Glutamatergic neuron (in vitro differentiated cells): ENCODE measurements around the gene CSTPP1. TPM values are rescaled to one million over a fixed set of nuclear protein-coding genes. Genes with fewer than 3 reads are reported as not detected.

ENCODE experiments used
- DNase-seq: peaks from one replicate; pipeline ENCODE4 v3.0.0; 2022
- H3K27ac Mint-ChIP-seq: one replicate; pipeline ENCODE4 v1.8.0; 2020; ENCODE audit warnings: mild to moderate bottlenecking, mixed read lengths, inconsistent platforms; ENCODE audit not compliant: unreplicated experiment
- H3K27me3 Mint-ChIP-seq: one replicate; pipeline ENCODE4 v1.8.0; 2020; ENCODE audit warnings: mild to moderate bottlenecking, moderate library complexity, mixed read lengths, inconsistent platforms; ENCODE audit not compliant: unreplicated experiment
- H3K36me3 Mint-ChIP-seq: one replicate; pipeline ENCODE4 v1.8.0; 2020; ENCODE audit warnings: mild to moderate bottlenecking, mixed read lengths, inconsistent platforms; ENCODE audit not compliant: unreplicated experiment
- H3K4me1 Mint-ChIP-seq: one replicate; pipeline ENCODE4 v1.8.0; 2020; ENCODE audit warnings: mild to moderate bottlenecking, low read depth, mixed read lengths, inconsistent platforms; ENCODE audit not compliant: unreplicated experiment
- H3K4me3 Mint-ChIP-seq: one replicate; pipeline ENCODE4 v1.8.0; 2020; ENCODE audit warnings: mild to moderate bottlenecking, mixed read lengths, inconsistent platforms; ENCODE audit not compliant: unreplicated experiment
- H3K9me3 Mint-ChIP-seq: one replicate; pipeline ENCODE4 v1.8.0; 2020; ENCODE audit warnings: mild to moderate bottlenecking, moderate library complexity, mixed read lengths, inconsistent platforms; ENCODE audit not compliant: unreplicated experiment
- total RNA-seq: library from RNA; stranded (reverse); fragmentation: NEBNext Ultra II Directional; extraction: Animal tissue kit (Norgen Biotek cat#: 25700); gene quantifications from one replicate; pipeline ENCODE4 v1.2.1, GENCODE V29; 2021; ENCODE audit not compliant: unreplicated experiment
- TF ChIP-seq, protein P1 (sequence below): fragments of 200-600 bp; sonication (generic); IDR thresholded peaks from one replicate; pipeline ENCODE4 v1.5.0; 2021; ENCODE audit not compliant: partially characterized antibody, unreplicated experiment

CSTPP1 gene
- total RNA-seq, 1 donor from 2014 or later, result 35.5 TPM

DNA sequence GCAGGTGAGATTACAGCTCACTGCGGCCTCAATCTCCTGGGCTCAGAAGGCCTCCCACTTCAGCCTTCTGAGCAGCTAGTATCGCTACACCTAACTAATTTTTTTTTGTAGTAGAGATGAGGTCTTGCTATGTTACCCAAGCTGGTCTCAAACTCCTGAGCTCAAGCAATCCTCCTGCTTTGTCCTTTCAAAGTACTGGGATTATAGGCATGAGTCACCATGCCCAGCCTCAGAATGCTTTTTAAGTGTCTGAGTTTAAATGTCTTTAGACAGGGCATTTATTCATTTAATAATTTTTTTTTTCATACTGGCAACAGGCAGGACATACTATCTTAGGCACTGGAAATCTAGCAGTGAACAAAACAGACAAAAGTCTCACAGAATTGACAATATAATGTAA, 45.9 kb upstream of the CSTPP1 start:
- no peak for DNase-seq
- Mint-ChIP-seq H3K36me3 (peaks cover 5% of the 10 kb centered on the region), H3K9me3 (peaks cover 5% of the 10 kb centered on the region), H3K27ac (no peak overlapping the region), H3K4me1 (peaks cover 13% of the 10 kb centered on the region), H3K27me3 (peaks cover 3% of the 10 kb centered on the region), H3K4me3 (no peak overlapping the region)
- TF ChIP-seq, protein P1, sequence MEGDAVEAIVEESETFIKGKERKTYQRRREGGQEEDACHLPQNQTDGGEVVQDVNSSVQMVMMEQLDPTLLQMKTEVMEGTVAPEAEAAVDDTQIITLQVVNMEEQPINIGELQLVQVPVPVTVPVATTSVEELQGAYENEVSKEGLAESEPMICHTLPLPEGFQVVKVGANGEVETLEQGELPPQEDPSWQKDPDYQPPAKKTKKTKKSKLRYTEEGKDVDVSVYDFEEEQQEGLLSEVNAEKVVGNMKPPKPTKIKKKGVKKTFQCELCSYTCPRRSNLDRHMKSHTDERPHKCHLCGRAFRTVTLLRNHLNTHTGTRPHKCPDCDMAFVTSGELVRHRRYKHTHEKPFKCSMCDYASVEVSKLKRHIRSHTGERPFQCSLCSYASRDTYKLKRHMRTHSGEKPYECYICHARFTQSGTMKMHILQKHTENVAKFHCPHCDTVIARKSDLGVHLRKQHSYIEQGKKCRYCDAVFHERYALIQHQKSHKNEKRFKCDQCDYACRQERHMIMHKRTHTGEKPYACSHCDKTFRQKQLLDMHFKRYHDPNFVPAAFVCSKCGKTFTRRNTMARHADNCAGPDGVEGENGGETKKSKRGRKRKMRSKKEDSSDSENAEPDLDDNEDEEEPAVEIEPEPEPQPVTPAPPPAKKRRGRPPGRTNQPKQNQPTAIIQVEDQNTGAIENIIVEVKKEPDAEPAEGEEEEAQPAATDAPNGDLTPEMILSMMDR, result no peak

DNA sequence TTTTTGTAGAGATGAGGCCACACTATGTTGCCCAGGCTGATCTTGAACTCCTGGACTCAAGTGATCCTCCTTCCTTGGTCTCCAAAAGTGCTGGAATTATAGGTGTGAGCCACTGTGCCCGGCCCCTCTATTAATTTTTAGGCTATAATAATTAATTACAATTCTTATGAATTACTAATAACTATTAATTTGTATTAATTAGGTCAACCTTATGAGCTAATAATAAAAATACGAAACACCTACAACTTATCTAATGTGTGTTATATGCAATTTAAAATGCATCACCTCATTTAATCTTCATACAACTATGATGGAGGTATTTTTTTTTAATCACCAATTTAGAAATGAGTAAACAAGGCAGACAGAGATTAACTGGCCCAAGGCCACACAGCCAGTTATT, 44.5 kb upstream of the CSTPP1 start:
- H3K27ac Mint-ChIP-seq, result no peak overlapping the region
- peaks cover 3% of the 10 kb centered on the region for H3K9me3 Mint-ChIP-seq
- no peak for DNase-seq
- no peak overlapping the region for H3K4me3 Mint-ChIP-seq
- TF ChIP-seq, protein P1, result no peak
- H3K27me3 Mint-ChIP-seq, result peaks cover 3% of the 10 kb centered on the region
- peaks cover under 1% of the 10 kb centered on the region for H3K36me3 Mint-ChIP-seq
- H3K4me1 Mint-ChIP-seq, result peaks cover 21% of the 10 kb centered on the region

DNA sequence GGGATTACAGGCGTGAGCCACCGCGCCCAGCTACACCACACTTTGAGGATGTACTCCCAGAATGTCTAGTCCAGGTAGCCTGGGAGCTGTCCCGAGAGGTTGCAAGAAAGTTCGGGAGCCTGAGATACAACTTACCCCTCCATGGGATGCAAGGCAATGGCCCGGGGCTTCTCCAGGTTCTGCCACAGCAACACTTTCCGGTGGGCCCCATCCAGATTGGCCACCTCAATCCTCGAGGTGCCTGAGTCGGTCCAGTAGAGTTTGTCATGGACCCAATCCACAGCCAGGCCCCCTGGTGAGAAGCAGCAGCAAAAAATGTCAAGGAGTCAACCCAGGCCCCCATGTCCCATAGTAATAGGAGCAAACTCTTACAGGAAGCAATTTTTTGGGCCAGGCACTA, 43.7 kb upstream of the CSTPP1 start:
- H3K4me1 Mint-ChIP-seq, result peaks cover 21% of the 10 kb centered on the region
- TF ChIP-seq, protein P1, result no peak
- H3K9me3 Mint-ChIP-seq, result peaks cover 3% of the 10 kb centered on the region
- no peaks in the 10 kb centered on the region for H3K36me3 Mint-ChIP-seq
- no peak for DNase-seq
- H3K27me3 Mint-ChIP-seq, result peaks cover 3% of the 10 kb centered on the region
- no peak overlapping the region for H3K27ac Mint-ChIP-seq
- H3K4me3 Mint-ChIP-seq, result no peak overlapping the region

DNA sequence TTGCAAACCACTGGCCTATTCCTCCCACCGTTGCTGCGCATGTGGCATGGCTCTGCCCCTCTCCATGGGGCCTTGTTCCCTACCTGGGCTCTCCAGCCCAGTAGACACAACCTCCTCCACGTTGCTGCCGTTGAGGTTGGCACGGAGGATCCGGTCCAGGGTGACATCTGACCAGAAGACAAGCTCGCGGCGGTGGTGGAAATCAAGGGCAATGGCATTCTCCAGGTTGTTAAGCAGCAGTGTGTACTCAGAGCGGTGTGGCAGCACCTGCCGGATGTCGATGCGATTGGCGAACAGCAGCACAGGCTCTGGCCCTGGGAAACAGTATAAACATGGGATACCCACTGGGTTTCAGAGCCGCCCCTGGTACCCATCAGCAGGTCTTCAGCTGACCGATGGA, 42.1 kb upstream of the CSTPP1 start:
- TF ChIP-seq, protein P1, result no peak
- peaks cover 13% of the 10 kb centered on the region for H3K4me1 Mint-ChIP-seq
- no peaks in the 10 kb centered on the region for H3K36me3 Mint-ChIP-seq

DNA sequence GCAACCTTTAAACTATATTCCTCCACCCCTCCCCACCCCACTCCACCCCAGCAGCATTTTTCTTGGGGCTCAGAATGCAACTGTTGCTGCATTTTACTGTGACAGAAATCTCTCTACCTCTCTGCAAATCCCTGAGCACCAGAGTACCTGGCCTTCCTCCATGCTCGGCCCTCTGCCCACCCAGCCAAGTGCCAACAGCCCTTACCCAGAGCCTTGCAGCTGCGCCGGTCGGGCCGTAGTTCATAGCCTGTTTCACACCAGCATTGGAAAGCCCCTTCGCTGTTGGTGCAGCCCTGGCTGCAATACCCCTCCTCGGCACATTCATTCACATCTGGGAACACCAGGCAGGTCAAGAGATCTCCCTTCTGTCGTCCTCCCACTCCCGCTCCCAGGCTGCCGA, 41.6 kb upstream of the CSTPP1 start:
- no peak overlapping the region for H3K27ac Mint-ChIP-seq
- TF ChIP-seq, protein P1, result no peak
- peaks cover 2% of the 10 kb centered on the region for H3K9me3 Mint-ChIP-seq
- DNase-seq, result no peak
- no peaks in the 10 kb centered on the region for H3K36me3 Mint-ChIP-seq
- peaks cover 9% of the 10 kb centered on the region for H3K4me1 Mint-ChIP-seq
- H3K4me3 Mint-ChIP-seq, result no peak overlapping the region
- H3K27me3 Mint-ChIP-seq, result peaks cover 3% of the 10 kb centered on the region

More for the DNA sequence above, 42.1 kb upstream of the CSTPP1 start:
- Mint-ChIP-seq H3K9me3 (peaks cover 5% of the 10 kb centered on the region), H3K27ac (no peak overlapping the region), H3K4me3 (no peak overlapping the region), H3K27me3 (peaks cover 3% of the 10 kb centered on the region)
- DNase-seq, result no peak
